Lung (tissue), 12 donors: ENCODE data around the gene TBCK. TPM values are rescaled to one million over a fixed set of nuclear protein-coding genes. Genes with fewer than 3 reads are reported as not detected.

Experiments
- ATAC-seq: fragments of 200-7000 bp; cut with Tn5 transposase; one replicate; pipeline ENCODE4 v1.9.1; 2020; ENCODE audit warnings: moderate number of reproducible peaks; ENCODE audit not compliant: insufficient read depth, low FRiP score
- DNase-seq, 3 donors: peaks; one replicate each; pipeline ENCODE4 v3.0.0-alpha.2; 2013 to 2017
- H3K27ac ChIP-seq, 2 donors: one replicate each; pipeline ENCODE4 v1.5.1; 2013; ENCODE audit warnings: mild to moderate bottlenecking in 2 of 2, moderate library complexity in 2 of 2, control low read depth in 1 of 2, inconsistent platforms in 1 of 2, low read depth in 1 of 2, low read length in 1 of 2
- H3K27me3 ChIP-seq, 3 donors: one replicate each; pipeline ENCODE4 v1.5.1; 2013; ENCODE audit warnings: low read length in 2 of 3; ENCODE audit not compliant: control insufficient read depth in 3 of 3, insufficient read depth in 3 of 3
- H3K36me3 ChIP-seq, 4 donors: one replicate each; pipeline ENCODE4 v1.5.1; 2013; ENCODE audit warnings: low read length in 4 of 4, mild to moderate bottlenecking in 1 of 4, moderate library complexity in 1 of 4; ENCODE audit not compliant: control insufficient read depth in 4 of 4, insufficient read depth in 4 of 4
- H3K4me1 ChIP-seq, 5 donors: one replicate each; pipeline ENCODE4 v1.5.1; 2013; ENCODE audit warnings: low read length in 5 of 5, mild to moderate bottlenecking in 2 of 5, moderate library complexity in 1 of 5; ENCODE audit not compliant: control insufficient read depth in 5 of 5, insufficient read depth in 5 of 5
- H3K4me3 ChIP-seq: one replicate; pipeline ENCODE4 v1.5.1; 2013; ENCODE audit warnings: mild to moderate bottlenecking, control low read depth, moderate library complexity
- H3K9ac ChIP-seq, 2 donors: one replicate each; pipeline ENCODE4 v1.5.1; 2013; ENCODE audit warnings: low read length in 2 of 2, control low read depth in 1 of 2; ENCODE audit not compliant: insufficient read depth in 1 of 2
- H3K9me3 ChIP-seq, 4 donors: one replicate each; pipeline ENCODE4 v1.5.1; 2013; ENCODE audit warnings: low read length in 3 of 4, mild to moderate bottlenecking in 1 of 4, moderate library complexity in 1 of 4; ENCODE audit not compliant: control insufficient read depth in 4 of 4, insufficient read depth in 3 of 4
- CTCF ChIP-seq: IDR thresholded peaks from 2 replicates; pipeline ENCODE4 v1.5.1; 2012; ENCODE audit warnings: mild to moderate bottlenecking; ENCODE audit errors: control extremely low read depth, extremely low read depth
- WGBS, 2 donors: extraction: QIAGEN DNeasy Blood & Tissue Kit; methylation state at CpG; one replicate each; pipeline ENCODE4 v1.1.7; 2013; 5-methylcytosine and 5-hydroxymethylcytosine counted together
- polyA plus RNA-seq, 2 donors: library from polyadenylated mRNA; stranded (reverse); fragments of 200-250 nt; gene quantifications; one replicate each; pipeline ENCODE4 v1.2.1, GENCODE V29; 2013
- total RNA-seq, 2 donors: library from RNA; depleted of rRNA in 1 of 2; stranded (reverse); fragments of >200 nt in 1 of 2; gene quantifications; one replicate each; pipeline ENCODE4 v1.2.1, GENCODE V29; 2014 to 2021
- donor health status: control.
- donor health status: control.
- donor health status: Bipolar disorder and iron deficiency.
- donor health status: healthy.
- donor health status: DM: yes; HTN: yes; CAD: no.

The TBCK gene
- total and polyA plus RNA-seq, 4 donors: 6.7 to 71.2 (median 18.6) TPM

DNA sequence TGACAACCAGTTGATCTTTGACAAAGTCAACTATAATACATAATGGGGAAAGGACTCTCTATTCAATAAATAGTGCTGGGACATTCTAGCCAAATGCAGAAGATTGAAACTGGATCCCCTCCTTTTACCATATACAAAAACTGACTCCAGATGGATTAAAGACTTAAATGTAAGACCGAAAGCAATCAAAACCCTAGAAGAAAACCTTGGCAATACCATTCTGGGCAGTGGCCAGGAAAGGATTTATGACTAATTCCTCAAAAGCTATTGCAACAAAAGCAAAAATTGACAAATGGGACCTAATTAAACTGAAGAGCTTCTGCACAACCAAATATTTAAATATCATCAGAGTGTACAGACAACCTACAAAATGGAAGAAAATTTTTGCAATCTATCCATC lies 235.6 kb downstream of the TBCK start:
- DNase-seq (no peak), ATAC-seq (no peak)
- peaks cover 0 to 6% (median 5%) of the 10 kb centered on the region in 4 donors for H3K9me3 ChIP-seq

DNA sequence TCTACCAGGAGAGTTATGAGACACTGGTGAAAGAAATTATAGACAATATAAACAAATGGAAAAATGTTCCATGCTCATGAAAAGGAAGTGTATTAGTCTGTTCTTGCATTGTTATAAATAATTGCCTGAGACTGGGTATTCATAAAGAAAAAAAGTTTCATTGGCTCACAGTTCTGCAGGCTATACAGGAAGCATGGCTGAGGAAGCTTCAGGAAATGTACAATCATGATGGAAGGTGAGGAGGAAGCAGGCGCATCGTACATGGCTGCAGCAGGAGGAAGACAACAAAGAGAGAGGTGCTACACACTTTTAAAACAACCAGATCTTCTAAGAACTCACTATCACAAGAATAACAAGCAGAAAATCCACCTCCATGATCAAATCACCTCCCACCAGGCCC lies 236.4 kb downstream of the TBCK start:
- Histone ChIP-seq H3K27me3 (no peaks in the 10 kb centered on the region), H3K4me1 (no peaks in the 10 kb centered on the region), H3K36me3 (peaks cover 0 to 17% (median 4%) of the 10 kb centered on the region in 4 donors), H3K4me3 (no peak overlapping the region), H3K9ac (no peak overlapping the region), H3K27ac (no peak overlapping the region), H3K9me3 (peaks cover 0 to 6% (median 5%) of the 10 kb centered on the region in 4 donors)
- no peak for DNase-seq
- no peak for ATAC-seq
- WGBS, 2 donors: 77 to 89% methylated on average over 2 of the region's 2 CpGs
- TF ChIP-seq CTCF: no peak

More for the DNA sequence above, 235.6 kb downstream of the TBCK start:
- TF ChIP-seq CTCF: no peak
- peaks cover 0 to 13% (median 4%) of the 10 kb centered on the region in 4 donors for H3K36me3 ChIP-seq
- no peaks in the 10 kb centered on the region for H3K4me1 ChIP-seq
- no peak overlapping the region for H3K27ac ChIP-seq
- no peak overlapping the region for H3K9ac ChIP-seq
- no peak overlapping the region for H3K4me3 ChIP-seq
- WGBS, 2 donors: 97 to 100% methylated on average over 1 of the region's 1 CpG
- H3K27me3 ChIP-seq: no peaks in the 10 kb centered on the region

- H3K9me3 ChIP-seq: no peaks in the 10 kb centered on the region
- peaks cover 0 to 7% (median 0%) of the 10 kb centered on the region in 5 donors for H3K4me1 ChIP-seq
- H3K27ac ChIP-seq: no peak overlapping the region
- no peak for TF ChIP-seq CTCF
- 84 to 85% methylated on average over 1 of the region's 1 CpG for WGBS, 2 donors
- H3K27me3 ChIP-seq: no peaks in the 10 kb centered on the region
- H3K36me3 ChIP-seq: peaks cover 0 to 2% (median 0%) of the 10 kb centered on the region in 4 donors
- H3K9ac ChIP-seq: no peak overlapping the region
- ATAC-seq: no peak
- DNase-seq: no peak
- no peak overlapping the region for H3K4me3 ChIP-seq
Observed at GRCh38 chr4:106065018-106065417, 251.0 kb downstream of the TBCK start.

DNA sequence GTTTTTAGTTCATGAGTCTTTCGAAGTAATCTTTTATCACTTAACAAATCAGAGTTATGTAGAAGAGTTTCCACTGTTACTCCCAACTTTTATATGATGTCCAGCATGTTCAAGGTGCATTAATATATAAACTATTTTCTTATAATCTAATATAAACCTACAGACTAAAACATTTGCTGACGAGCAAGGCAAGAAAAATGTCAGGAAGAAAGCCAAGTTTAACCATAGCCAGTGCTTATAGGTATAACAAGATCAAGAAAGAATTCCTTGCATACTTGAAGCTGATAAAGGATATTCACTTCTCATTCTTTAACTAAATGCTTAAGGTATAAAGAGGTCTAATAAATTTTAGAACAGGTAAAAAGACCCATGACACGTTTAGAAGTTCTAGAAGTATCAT lies 253.0 kb downstream of the TBCK start:
- H3K9me3 ChIP-seq: no peaks in the 10 kb centered on the region
- H3K36me3 ChIP-seq: peaks cover 0 to 5% (median 0%) of the 10 kb centered on the region in 4 donors
- no peak for ATAC-seq
- DNase-seq: no peak
- WGBS, 2 donors: 63 to 79% methylated on average over 3 of the region's 3 CpGs
- H3K27ac ChIP-seq: no peak overlapping the region
- no peaks in the 10 kb centered on the region for H3K27me3 ChIP-seq
- peaks cover 0 to 7% (median 0%) of the 10 kb centered on the region in 5 donors for H3K4me1 ChIP-seq
- H3K4me3 ChIP-seq: no peak overlapping the region
- TF ChIP-seq CTCF: no peak
- no peak overlapping the region for H3K9ac ChIP-seq
